HepG2 (cell line): Measurements from ENCODE around the gene CD19.

ENCODE experiments used
- CTCF ChIP-seq: sonication (generic); formaldehyde crosslinking; IDR thresholded peaks from 2 replicates; pipeline ENCODE4 v1.5.0; 2020; ENCODE audit warnings: mild to moderate bottlenecking, missing genetic modification reagents, moderate library complexity
- GMEB2 ChIP-seq: IDR thresholded peaks from 2 replicates; pipeline ENCODE4 v1.6.1; 2016; ENCODE audit warnings: missing biosample characterization, missing genetic modification reagents, low read depth
- LRRFIP1 ChIP-seq: sonication (generic); formaldehyde crosslinking; conservative IDR thresholded peaks from 2 replicates; pipeline ENCODE4 v1.4.0; 2020; ENCODE audit warnings: missing genetic modification reagents
- NFE2L2 ChIP-seq: fragments of 150-350 bp; IDR thresholded peaks from 2 replicates; pipeline ENCODE4 v1.6.1; 2014; ENCODE audit warnings: low read length
- PAX8 ChIP-seq: sonication (generic); formaldehyde crosslinking; IDR thresholded peaks from 2 replicates; pipeline ENCODE4 v1.8.0; 2022; ENCODE audit warnings: mild to moderate bottlenecking, missing genetic modification reagents, borderline replicate concordance
- PBX3 ChIP-seq: sonication (generic); formaldehyde crosslinking; IDR thresholded peaks from 2 replicates; pipeline ENCODE4 v1.8.1; 2023; ENCODE audit warnings: missing genetic modification reagents, inconsistent platforms, borderline replicate concordance

- no peak for TF ChIP-seq PAX8
- TF ChIP-seq CTCF: no peak
- TF ChIP-seq GMEB2: no peak
- no peak for TF ChIP-seq NFE2L2
- no peak for TF ChIP-seq PBX3 (CRISPR knock-in tag)
- TF ChIP-seq LRRFIP1 (CRISPR knock-in tag): no peak
These were observed 8.6 kb upstream of the CD19 start for GRCh38 chr16:28923231-28923587.
